Neural progenitor cell (in vitro differentiated cells): ENCODE results near the gene CD63.

Source experiments
- CTCF ChIP-seq: fragments of 200-600 bp; sonication (generic); IDR thresholded peaks from 2 replicates; pipeline ENCODE4 v1.5.1; 2017; ENCODE audit warnings: antibody characterized with exemption, mild to moderate bottlenecking
- EZH2 ChIP-seq: fragments of 200-600 bp; sonication (generic); IDR thresholded peaks from 2 replicates; pipeline ENCODE4 v1.6.1; 2017; ENCODE audit warnings: antibody characterized with exemption, mild to moderate bottlenecking, moderate library complexity
- EZH2phosphoT487 ChIP-seq: fragments of 200-600 bp; sonication (generic); IDR thresholded peaks from 2 replicates; pipeline ENCODE4 v1.6.1; 2017; ENCODE audit warnings: antibody characterized with exemption

- TF ChIP-seq CTCF (no peak), EZH2 (no peak), EZH2phosphoT487 (no peak)
These were observed 30.4 kb downstream of the CD63 start for GRCh38 chr12:55698241-55698955.
